LHCN-M2 (cell line): Measurements from ENCODE around the gene GATA6. TPM values are rescaled to one million over a fixed set of nuclear protein-coding genes. Genes with fewer than 3 reads are reported as not detected.

Source experiments
- DNase-seq: peaks from one replicate; pipeline ENCODE4 v3.0.0-alpha.2; 2012; ENCODE audit warnings: low read depth
- total RNA-seq: library from RNA; depleted of rRNA; stranded (reverse); fragments of >200 nt; gene quantifications from 2 replicates; pipeline ENCODE4 v1.2.3, GENCODE V29; 2014; rRNA removed

The GATA6 gene
- total RNA-seq, 1 experiment from 2014 or later: 0.06 TPM

DNA sequence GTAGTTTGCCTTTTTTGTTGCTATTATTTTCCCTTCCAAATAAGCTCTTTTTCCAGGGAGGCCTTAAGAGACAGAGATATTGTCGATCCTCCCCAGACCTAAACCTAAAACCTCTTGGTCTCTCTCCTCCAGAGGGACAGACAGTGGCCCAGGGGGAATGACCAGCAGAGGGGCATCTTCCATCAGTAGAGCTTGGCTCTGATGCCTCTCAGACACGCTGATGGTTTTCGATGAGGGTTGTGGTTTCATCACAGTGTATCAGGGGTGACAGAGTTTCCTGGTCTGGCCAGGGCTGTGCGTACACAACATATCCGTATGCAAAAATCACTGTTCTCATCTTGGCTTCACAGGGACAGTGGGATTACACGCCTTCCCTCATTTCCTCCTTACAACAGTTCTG lies 68.6 kb downstream of the GATA6 start:
- no peak for DNase-seq

- no peak for DNase-seq
Measured at GRCh38 chr18:22238681-22239080, 69.3 kb downstream of the GATA6 start.

DNA sequence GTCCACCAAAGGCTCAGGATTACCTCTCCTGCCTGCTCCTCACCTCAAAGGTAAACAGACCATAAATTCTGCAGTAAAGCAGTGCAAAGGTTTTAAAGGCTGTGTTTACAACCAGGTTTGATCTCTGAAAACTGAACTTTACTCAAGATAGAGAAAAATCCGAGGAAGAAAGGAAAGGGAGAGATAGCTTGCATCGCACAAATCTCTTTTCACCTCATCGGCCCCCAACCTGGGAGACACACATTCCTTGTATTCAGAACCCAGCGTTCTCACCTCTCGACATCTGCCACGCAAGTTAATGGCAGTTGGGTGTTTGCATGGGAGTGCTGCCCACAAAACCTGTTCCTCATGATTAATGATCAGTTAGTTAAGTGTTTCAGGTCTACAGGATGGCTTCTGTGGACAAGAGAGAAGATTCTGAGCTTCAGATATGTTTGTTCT lies 72.6 kb downstream of the GATA6 start:
- no peak for DNase-seq

GRCh38 chr18:22243513-22243912 lies 74.1 kb downstream of the GATA6 start:
- DNase-seq: no peak

GRCh38 chr18:22250026-22250425 lies 80.6 kb downstream of the GATA6 start:
- DNase-seq: no peak

GRCh38 chr18:22250591-22250996 lies 81.2 kb downstream of the GATA6 start:
- DNase-seq: no peak

Other genes starting within 250 kb of the GATA6 start
- not detected in 2 replicates for gene CTAGE1, start 248.3 kb downstream of the GATA6 start, total RNA-seq